B cell (primary cell): Measurements from ENCODE around the gene ANGEL2.
"Not testable (repeated sequence)": the region's sequence is repeated elsewhere in the genome, so short reads cannot be mapped to it uniquely, and the experiment has no call there.

Source experiments
- EZH2 ChIP-seq: IDR thresholded peaks from 2 replicates; pipeline ENCODE4 v1.6.1; 2012; ENCODE audit warnings: borderline replicate concordance, low read depth, mild to moderate bottlenecking, moderate library complexity, low read length; ENCODE audit not compliant: insufficient read depth, poor library complexity, severe bottlenecking
- TF ChIP-seq, protein P1 (sequence below): fragments of 200-600 bp; IDR thresholded peaks from one replicate; pipeline ENCODE4 v1.8.0; 2022; ENCODE audit warnings: antibody characterized with exemption, mild to moderate bottlenecking

DNA sequence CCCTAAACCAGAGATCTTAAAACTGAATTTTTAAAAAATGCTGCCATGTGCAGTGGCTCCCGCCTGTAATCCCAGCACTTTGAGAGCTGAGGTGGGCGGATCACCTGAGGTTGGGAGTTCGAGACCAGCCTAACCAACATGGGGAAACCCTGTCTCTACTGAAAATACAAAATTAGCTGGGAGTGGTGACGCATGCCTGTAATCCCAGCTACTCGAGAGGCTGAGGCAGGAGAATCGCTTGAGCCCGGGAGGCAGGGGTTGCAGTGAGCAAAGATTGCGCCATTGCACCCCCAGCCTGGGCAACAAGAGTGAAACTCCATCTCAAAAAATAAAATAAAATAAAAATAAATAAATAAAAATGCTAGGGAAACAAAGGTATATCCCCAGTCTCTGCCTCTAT, 21.7 kb downstream of the ANGEL2 start:
- TF ChIP-seq EZH2 = not testable (repeated sequence)
- TF ChIP-seq, protein P1, sequence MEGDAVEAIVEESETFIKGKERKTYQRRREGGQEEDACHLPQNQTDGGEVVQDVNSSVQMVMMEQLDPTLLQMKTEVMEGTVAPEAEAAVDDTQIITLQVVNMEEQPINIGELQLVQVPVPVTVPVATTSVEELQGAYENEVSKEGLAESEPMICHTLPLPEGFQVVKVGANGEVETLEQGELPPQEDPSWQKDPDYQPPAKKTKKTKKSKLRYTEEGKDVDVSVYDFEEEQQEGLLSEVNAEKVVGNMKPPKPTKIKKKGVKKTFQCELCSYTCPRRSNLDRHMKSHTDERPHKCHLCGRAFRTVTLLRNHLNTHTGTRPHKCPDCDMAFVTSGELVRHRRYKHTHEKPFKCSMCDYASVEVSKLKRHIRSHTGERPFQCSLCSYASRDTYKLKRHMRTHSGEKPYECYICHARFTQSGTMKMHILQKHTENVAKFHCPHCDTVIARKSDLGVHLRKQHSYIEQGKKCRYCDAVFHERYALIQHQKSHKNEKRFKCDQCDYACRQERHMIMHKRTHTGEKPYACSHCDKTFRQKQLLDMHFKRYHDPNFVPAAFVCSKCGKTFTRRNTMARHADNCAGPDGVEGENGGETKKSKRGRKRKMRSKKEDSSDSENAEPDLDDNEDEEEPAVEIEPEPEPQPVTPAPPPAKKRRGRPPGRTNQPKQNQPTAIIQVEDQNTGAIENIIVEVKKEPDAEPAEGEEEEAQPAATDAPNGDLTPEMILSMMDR = not testable (repeated sequence)
